SHP77 (cell line): ENCODE data around the gene PTPN23.
"Not testable (repeated sequence)": the region's sequence is repeated elsewhere in the genome, so short reads cannot be mapped to it uniquely, and the experiment has no call there.

ENCODE experiments used
- DNase-seq, 2 experiments: peaks; one replicate each; lab custom pipeline; 2025; lab: John Stamatoyannopoulos, UW

Gene PTPN23

GRCh38 chr3:47441796-47442551 is 61.2 kb downstream of the PTPN23 start:
- no peak for DNase-seq

- no peak for DNase-seq
These were observed 62.8 kb downstream of the PTPN23 start for GRCh38 chr3:47443611-47443995.

GRCh38 chr3:47444103-47444502 is 63.3 kb downstream of the PTPN23 start:
- no peak for DNase-seq

- no peak for DNase-seq
These were observed 71.8 kb downstream of the PTPN23 start for GRCh38 chr3:47452453-47453215.

- no peak for DNase-seq
These were observed 75.1 kb downstream of the PTPN23 start for GRCh38 chr3:47455806-47456452.

GRCh38 chr3:47456984-47457383 is 76.2 kb downstream of the PTPN23 start:
- no peak for DNase-seq

- DNase-seq: not testable (repeated sequence)
These were observed 78.8 kb downstream of the PTPN23 start for GRCh38 chr3:47459534-47460085.
